PC-3 (cell line): Measurements from ENCODE around the gene SFT2D3.

Experiments
- EZH2phosphoT487 ChIP-seq: fragments of 300-600 bp; sonication (generic); IDR thresholded peaks from 2 replicates; pipeline ENCODE4 v1.6.1; 2018; ENCODE audit warnings: mild to moderate bottlenecking, antibody characterized with exemption, low read length, borderline replicate concordance
- TF ChIP-seq, protein P1 (sequence below): fragments of 300-600 bp; sonication (generic); conservative IDR thresholded peaks from 2 replicates; pipeline ENCODE4 v1.5.1; 2017; ENCODE audit warnings: antibody characterized with exemption, low read depth, mild to moderate bottlenecking, low read length

GRCh38 chr2:127706215-127706990, 5.1 kb downstream of the SFT2D3 start:
- no peak for TF ChIP-seq EZH2phosphoT487
- TF ChIP-seq, protein P1, sequence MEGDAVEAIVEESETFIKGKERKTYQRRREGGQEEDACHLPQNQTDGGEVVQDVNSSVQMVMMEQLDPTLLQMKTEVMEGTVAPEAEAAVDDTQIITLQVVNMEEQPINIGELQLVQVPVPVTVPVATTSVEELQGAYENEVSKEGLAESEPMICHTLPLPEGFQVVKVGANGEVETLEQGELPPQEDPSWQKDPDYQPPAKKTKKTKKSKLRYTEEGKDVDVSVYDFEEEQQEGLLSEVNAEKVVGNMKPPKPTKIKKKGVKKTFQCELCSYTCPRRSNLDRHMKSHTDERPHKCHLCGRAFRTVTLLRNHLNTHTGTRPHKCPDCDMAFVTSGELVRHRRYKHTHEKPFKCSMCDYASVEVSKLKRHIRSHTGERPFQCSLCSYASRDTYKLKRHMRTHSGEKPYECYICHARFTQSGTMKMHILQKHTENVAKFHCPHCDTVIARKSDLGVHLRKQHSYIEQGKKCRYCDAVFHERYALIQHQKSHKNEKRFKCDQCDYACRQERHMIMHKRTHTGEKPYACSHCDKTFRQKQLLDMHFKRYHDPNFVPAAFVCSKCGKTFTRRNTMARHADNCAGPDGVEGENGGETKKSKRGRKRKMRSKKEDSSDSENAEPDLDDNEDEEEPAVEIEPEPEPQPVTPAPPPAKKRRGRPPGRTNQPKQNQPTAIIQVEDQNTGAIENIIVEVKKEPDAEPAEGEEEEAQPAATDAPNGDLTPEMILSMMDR: no peak
